ENCODE data around the gene EFCAB13. TPM values are rescaled to one million over a fixed set of nuclear protein-coding genes. Genes with fewer than 3 reads are reported as not detected.
A peak's percentile ranks its signal among the peaks of the same experiment; 100 is the strongest.

EFCAB13 gene
- total and polyA plus RNA-seq, 2 donors: 1.4 to 25.0 TPM

DNA sequence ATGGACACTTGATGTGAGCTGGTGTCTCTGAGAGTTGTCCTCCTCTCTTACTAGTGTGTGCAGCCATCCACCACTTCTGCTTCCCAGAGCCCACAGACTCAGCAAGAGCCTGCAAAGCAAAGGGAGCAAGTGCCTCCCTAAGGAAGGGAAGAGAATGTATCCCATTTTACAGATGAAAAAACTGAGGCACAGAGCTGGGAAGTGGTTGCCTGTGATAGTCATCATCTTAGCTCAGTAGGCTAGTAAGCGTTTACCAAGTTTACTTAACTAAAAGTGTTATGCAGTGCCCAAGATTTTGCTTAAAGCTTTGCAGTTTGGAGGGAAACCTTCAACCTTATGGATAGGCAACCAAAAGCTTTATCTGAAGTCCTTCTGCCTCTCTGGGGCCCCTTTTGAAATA is 23.0 kb upstream of the EFCAB13 start:
- no peaks in the 10 kb centered on the region for H3K36me3 ChIP-seq (ENCODE audit: insufficient read depth)
- WGBS: 86% methylated on average over 1 of the region's 1 CpG
- no peak overlapping the region for H3K27ac ChIP-seq (ENCODE audit: low read depth)
- peaks cover 3% of the 10 kb centered on the region for H3K4me1 ChIP-seq (ENCODE audit: insufficient read depth)
- no peak overlapping the region for H3K4me3 ChIP-seq (ENCODE audit: low read depth, low read length)
- no peak for DNase-seq (ENCODE audit: extremely low spot score)

GRCh38 chr17:47301161-47301560 is 22.6 kb upstream of the EFCAB13 start:
- no peak overlapping the region for H3K27ac ChIP-seq (ENCODE audit: low read depth)
- no peak overlapping the region for H3K4me3 ChIP-seq (ENCODE audit: low read depth, low read length)
- WGBS: 82% methylated on average over 3 of the region's 3 CpGs
- no peaks in the 10 kb centered on the region for H3K36me3 ChIP-seq (ENCODE audit: insufficient read depth)
- H3K4me1 ChIP-seq (ENCODE audit: insufficient read depth): peaks cover 3% of the 10 kb centered on the region
- DNase-seq (ENCODE audit: extremely low spot score): no peak

DNA sequence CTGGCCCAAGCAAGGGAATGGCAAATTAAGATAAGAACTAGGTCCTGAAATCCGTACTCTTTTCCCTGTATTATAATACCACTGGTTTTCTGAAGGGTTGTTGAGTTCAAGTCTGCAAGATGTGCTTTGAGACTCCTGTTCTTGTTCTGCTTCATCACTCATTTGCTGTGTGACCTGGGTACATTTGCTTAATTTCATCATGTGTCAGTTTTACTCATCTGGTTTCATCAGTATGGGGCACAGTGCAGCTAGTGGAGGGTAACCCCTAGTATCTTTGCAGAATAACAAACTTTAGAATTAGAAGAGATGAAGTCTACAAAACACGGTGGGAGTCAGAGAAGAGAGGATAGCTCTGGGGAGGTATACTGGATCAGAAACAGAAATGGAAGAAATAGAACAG is 21.9 kb upstream of the EFCAB13 start:
- WGBS: 89% methylated on average over 2 of the region's 2 CpGs
- H3K36me3 ChIP-seq (ENCODE audit: insufficient read depth): no peaks in the 10 kb centered on the region
- no peak overlapping the region for H3K4me3 ChIP-seq (ENCODE audit: low read depth, low read length)
- H3K27ac ChIP-seq (ENCODE audit: low read depth): no peak overlapping the region
- no peak for DNase-seq (ENCODE audit: extremely low spot score)
- H3K4me1 ChIP-seq (ENCODE audit: insufficient read depth): peaks cover 3% of the 10 kb centered on the region

DNA sequence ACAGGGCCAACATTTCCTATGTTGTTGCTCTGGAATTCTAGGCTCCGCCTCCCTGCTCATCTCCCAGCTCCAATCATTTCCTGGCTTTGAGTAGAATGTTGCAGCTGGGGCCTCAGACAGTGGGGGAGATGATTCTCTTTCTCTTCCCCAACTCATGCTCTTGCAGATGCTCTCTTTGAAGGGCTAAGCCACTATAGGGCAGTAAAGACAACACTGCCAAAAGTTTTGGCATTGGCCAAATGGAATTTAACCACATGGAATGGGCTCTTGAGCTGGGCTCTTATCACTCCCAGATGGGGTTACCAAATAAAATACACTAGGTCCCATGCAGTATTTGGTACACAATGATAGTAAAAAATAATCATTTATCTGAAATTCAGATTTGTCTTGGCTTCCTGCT is 19.6 kb upstream of the EFCAB13 start:
- H3K4me3 ChIP-seq (ENCODE audit: low read depth, low read length): no peak overlapping the region
- no peak for DNase-seq (ENCODE audit: extremely low spot score)
- H3K4me1 ChIP-seq (ENCODE audit: insufficient read depth): peaks cover 3% of the 10 kb centered on the region
- WGBS: 98% methylated on average over 1 of the region's 1 CpG
- no peaks in the 10 kb centered on the region for H3K36me3 ChIP-seq (ENCODE audit: insufficient read depth)
- no peak overlapping the region for H3K27ac ChIP-seq (ENCODE audit: low read depth)

- no peak for DNase-seq (ENCODE audit: extremely low spot score)
- Histone ChIP-seq H3K4me3 (ENCODE audit: low read depth, low read length) (no peak overlapping the region), H3K36me3 (ENCODE audit: insufficient read depth) (no peaks in the 10 kb centered on the region), H3K27ac (ENCODE audit: low read depth) (no peak overlapping the region), H3K4me1 (ENCODE audit: insufficient read depth) (peaks cover 3% of the 10 kb centered on the region)
- WGBS: 56% methylated on average over 4 of the region's 4 CpGs
Measured at GRCh38 chr17:47305302-47305923, 18.3 kb upstream of the EFCAB13 start.

DNA sequence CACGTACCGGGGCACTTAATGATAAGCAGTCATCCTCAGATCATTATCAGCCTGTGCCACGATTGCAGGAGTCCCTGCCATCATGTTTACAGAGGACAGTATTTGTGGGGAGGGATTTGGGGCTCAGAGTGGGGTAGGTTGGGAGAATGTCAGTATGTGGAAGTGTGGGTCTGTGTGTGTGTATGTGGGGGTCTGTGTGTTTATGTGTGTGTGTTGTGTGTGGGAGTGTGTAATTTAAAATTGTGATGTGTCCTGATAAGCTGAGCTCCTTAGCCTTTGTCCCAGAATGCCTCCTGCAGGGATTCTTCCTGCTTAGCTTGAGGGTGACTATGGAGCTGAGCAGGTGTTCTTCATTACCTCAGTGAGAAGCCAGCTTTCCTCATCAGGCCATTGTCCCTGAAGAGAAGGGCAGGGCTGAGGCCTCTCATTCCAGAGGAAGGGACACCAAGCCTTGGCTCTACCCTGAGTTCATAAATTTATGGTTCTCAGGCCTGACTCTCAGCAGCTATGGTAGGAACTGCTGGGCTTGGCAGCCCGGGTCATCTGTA is 13.5 kb upstream of the EFCAB13 start:
- H3K4me3 ChIP-seq (ENCODE audit: low read depth, low read length): no peak overlapping the region
- 57% methylated on average over 4 of the region's 4 CpGs for WGBS
- H3K27ac ChIP-seq (ENCODE audit: low read depth): no peak overlapping the region
- H3K36me3 ChIP-seq (ENCODE audit: insufficient read depth): no peaks in the 10 kb centered on the region
- no peak for DNase-seq (ENCODE audit: extremely low spot score)
- H3K4me1 ChIP-seq (ENCODE audit: insufficient read depth): peaks cover 3% of the 10 kb centered on the region

GRCh38 chr17:47311420-47311819 is 12.3 kb upstream of the EFCAB13 start:
- no peak overlapping the region for H3K27ac ChIP-seq (ENCODE audit: low read depth)
- no peak for DNase-seq (ENCODE audit: extremely low spot score)

DNA sequence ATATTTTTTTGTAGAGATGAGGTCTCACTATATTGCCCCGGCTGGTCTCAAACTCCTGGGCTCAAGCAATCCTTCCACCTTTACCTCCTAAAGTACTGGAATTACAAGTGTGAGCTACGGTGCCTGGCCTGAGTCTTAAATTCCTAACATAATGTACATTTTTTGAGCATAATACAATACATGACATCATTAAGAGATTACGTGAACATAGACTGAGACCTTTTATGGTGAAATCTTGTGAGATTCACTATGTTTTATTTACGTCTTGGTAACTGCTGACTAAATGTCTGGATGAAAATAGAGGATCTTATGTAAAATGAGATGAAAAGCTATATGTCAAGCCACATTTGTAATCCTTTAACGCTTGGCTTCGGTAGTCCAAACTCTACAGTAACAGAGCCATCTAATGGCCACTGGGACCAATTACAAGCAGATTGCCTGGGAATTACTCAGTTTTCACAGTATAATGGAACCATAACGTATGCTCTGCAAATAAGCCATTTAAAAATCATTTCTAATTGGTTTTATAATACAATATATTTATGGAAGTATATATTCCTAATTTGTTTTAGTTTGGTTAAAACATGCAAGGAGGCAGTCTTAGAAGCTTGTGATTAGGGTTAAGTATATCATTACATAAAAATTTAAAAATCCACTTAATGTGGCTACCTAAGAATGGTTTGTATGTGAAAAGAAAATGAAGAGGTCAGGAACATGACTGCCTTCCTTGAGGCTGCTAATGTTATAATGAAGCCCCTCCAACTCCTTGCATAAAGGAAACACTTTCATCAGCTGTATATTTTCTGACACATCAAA is 8.1 kb upstream of the EFCAB13 start:
- Histone ChIP-seq H3K4me3 (ENCODE audit: low read depth, low read length) (no peak overlapping the region), H3K36me3 (ENCODE audit: insufficient read depth) (no peaks in the 10 kb centered on the region), H3K4me1 (ENCODE audit: insufficient read depth) (no peaks in the 10 kb centered on the region), H3K27ac (ENCODE audit: low read depth) (peak overlapping the region; percentile 23)
- 13% methylated on average over 7 of the region's 7 CpGs for WGBS
- DNase-seq (ENCODE audit: extremely low spot score): peak; percentile 58

More at GRCh38 chr17:47311420-47311819, 12.3 kb upstream of the EFCAB13 start:
- H3K4me1 ChIP-seq (ENCODE audit: insufficient read depth): no peaks in the 10 kb centered on the region
- no peaks in the 10 kb centered on the region for H3K36me3 ChIP-seq (ENCODE audit: insufficient read depth)
- H3K4me3 ChIP-seq (ENCODE audit: low read depth, low read length): no peak overlapping the region

DNA sequence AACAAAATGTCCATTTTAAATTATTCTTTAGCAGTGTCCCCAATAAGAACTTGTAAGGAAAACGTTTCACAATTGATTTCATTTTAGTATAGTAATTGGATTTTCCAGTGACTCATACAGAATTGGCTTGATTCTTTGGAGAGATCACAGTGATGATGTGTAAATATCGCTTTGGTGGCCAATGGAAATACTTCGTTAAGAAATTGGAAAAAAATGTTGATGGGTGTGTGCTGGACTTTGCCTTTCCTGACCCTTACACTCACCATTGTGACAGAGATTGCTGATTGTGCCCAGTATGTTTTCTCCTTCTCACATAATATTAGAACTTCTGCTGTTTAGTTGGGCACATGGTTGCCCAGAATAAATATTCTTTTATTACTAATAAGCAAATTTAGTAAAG is 7.4 kb upstream of the EFCAB13 start:
- Histone ChIP-seq H3K36me3 (ENCODE audit: insufficient read depth) (no peaks in the 10 kb centered on the region), H3K4me3 (ENCODE audit: low read depth, low read length) (no peak overlapping the region), H3K27ac (ENCODE audit: low read depth) (no peak overlapping the region), H3K4me1 (ENCODE audit: insufficient read depth) (no peaks in the 10 kb centered on the region)
- no peak for DNase-seq (ENCODE audit: extremely low spot score)
- WGBS: 31% methylated on average over 3 of the region's 3 CpGs

GRCh38 chr17:47317119-47317518 is 6.6 kb upstream of the EFCAB13 start:
- Histone ChIP-seq H3K27ac (ENCODE audit: low read depth) (no peak overlapping the region), H3K36me3 (ENCODE audit: insufficient read depth) (no peaks in the 10 kb centered on the region), H3K4me1 (ENCODE audit: insufficient read depth) (no peaks in the 10 kb centered on the region), H3K4me3 (ENCODE audit: low read depth, low read length) (no peak overlapping the region)
- WGBS: 58% methylated on average over 2 of the region's 2 CpGs
- no peak for DNase-seq (ENCODE audit: extremely low spot score)

DNA sequence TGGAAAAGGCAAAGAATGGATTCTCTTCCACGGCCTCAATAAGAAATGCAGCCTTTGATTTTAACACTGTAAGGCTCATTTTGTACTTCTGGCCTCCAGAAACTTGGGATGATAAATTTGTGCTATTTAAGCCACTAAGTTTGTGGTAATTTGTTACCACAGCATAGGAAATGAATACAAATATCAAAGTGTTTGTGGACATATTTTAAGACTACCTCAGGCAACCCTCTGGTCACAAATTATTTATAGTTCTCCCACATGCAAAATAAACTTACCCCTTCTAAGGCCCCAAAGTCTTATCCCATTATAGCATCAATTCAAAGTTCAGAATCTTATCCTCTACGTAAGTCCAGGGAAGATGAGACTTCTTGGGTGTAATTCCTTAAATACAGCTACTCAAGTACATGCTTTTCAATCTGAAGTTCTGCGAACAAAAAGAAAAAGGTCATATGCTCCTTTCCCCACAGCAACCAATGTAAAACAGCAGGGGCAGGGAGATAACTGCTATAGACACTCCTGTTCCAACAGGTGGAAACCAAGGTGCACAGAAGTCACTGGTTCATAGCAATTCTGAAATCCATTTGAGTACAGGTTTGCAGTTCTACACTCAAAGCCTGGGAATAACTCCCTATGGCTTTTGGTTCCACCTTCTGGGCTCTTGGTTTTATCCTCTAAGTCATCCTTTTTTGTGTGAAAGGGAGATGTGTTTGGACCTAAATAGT is 5.4 kb upstream of the EFCAB13 start:
- Histone ChIP-seq H3K36me3 (ENCODE audit: insufficient read depth) (no peaks in the 10 kb centered on the region), H3K27ac (ENCODE audit: low read depth) (peak overlapping the region; percentile 38), H3K4me1 (ENCODE audit: insufficient read depth) (no peaks in the 10 kb centered on the region), H3K4me3 (ENCODE audit: low read depth, low read length) (no peak overlapping the region)
- WGBS: 91% methylated on average over 3 of the region's 3 CpGs
- DNase-seq (ENCODE audit: extremely low spot score): no peak

DNA sequence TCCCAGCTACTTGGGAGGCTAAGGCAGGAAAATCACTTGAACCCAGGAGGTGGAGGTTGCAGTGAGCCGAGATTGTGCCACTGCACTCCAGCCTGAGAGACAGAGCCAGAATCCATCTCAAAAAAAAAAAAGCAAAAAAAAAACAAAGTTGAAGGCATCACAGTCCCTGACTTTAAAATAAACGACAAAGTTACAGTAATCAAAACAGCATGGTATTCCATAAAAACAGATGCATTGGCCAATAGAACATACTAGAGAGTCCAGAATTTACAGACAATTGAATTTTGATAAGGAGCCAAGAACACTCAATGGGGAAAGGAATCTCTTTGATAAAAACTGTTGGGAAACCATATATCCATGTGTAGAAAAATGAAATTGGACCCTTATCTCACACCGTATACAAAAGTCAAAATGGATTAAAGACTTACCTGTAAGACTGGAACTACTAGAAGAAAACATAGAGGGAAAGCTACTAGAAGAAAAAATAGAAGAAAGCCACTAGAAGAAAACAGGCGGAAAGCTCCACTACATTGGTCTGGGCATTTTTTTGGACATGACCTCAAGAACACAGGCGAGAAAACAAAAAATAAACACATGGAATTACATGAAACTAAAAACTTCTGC is 2.8 kb upstream of the EFCAB13 start:
- DNase-seq (ENCODE audit: extremely low spot score): no peak
- no peaks in the 10 kb centered on the region for H3K36me3 ChIP-seq (ENCODE audit: insufficient read depth)
- 88% methylated on average over 5 of the region's 5 CpGs for WGBS

DNA sequence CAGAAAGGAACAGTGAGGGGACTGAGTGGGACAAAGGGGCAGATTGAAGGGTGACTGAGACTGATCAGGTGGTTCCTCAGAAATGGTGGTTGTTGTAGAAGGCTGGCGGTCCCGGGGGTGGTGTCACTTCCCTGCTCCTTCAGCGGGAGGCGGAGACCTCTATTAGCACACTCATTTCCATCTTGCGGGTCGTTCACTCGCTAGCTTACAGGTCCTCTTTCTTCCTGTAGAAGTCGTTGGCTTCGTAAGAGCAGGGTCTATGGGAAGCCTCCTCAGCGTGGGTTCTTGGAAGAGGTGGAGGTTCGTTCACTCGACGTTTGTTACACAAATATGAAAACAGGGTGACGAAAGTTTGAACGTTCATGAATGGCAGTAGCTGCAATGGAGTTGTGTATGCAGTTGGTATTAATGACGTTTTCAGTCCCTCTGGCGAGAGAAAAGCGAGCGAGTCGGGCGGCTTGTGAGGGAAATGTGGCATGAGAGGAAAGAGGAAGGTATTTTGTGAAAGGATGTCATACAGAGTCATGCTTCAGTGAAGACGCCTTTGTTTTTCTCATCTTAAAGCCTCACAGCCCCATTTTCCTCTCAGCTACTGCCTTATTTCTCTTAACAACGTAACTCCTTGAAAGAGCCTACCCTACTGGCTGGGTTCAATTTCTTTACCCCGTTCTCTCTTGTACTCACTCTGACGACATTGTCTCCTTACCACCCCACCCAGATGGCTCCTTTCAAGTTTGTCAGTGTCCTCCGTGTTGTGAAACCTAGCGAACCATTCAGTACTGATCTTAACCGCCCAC is 667 bp downstream of the EFCAB13 start:
- no peaks in the 10 kb centered on the region for H3K36me3 ChIP-seq (ENCODE audit: insufficient read depth)
- H3K4me3 ChIP-seq (ENCODE audit: low read depth, low read length): peak overlapping the region; percentile 58
- no peaks in the 10 kb centered on the region for H3K4me1 ChIP-seq (ENCODE audit: insufficient read depth)
- 29% methylated on average over 28 of the region's 28 CpGs for WGBS
- peak; percentile 62 for DNase-seq (ENCODE audit: extremely low spot score)
- H3K27ac ChIP-seq (ENCODE audit: low read depth): peak overlapping the region; percentile 93

More for the DNA sequence above, 2.8 kb upstream of the EFCAB13 start:
- Histone ChIP-seq H3K4me3 (ENCODE audit: low read depth, low read length) (no peak overlapping the region), H3K27ac (ENCODE audit: low read depth) (no peak overlapping the region), H3K4me1 (ENCODE audit: insufficient read depth) (no peaks in the 10 kb centered on the region)

All from urinary bladder (tissue), 4 donors.